ENCODE measurements around the gene FAM187B. TPM values are rescaled to one million over a fixed set of nuclear protein-coding genes. Genes with fewer than 3 reads are reported as not detected.

Gene FAM187B
- total RNA-seq, 1 experiment from 2014 or later, result not detected

GRCh38 chr19:35254341-35255297, 26.1 kb upstream of the FAM187B start:
- H3K9me3 ChIP-seq (ENCODE audit: low read depth, low read length, poor library complexity, severe bottlenecking), result no peaks in the 10 kb centered on the region
- H3K27ac ChIP-seq (ENCODE audit: low read depth, low read length, poor library complexity, severe bottlenecking), result no peak overlapping the region
- TF ChIP-seq, protein P1, sequence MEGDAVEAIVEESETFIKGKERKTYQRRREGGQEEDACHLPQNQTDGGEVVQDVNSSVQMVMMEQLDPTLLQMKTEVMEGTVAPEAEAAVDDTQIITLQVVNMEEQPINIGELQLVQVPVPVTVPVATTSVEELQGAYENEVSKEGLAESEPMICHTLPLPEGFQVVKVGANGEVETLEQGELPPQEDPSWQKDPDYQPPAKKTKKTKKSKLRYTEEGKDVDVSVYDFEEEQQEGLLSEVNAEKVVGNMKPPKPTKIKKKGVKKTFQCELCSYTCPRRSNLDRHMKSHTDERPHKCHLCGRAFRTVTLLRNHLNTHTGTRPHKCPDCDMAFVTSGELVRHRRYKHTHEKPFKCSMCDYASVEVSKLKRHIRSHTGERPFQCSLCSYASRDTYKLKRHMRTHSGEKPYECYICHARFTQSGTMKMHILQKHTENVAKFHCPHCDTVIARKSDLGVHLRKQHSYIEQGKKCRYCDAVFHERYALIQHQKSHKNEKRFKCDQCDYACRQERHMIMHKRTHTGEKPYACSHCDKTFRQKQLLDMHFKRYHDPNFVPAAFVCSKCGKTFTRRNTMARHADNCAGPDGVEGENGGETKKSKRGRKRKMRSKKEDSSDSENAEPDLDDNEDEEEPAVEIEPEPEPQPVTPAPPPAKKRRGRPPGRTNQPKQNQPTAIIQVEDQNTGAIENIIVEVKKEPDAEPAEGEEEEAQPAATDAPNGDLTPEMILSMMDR (conservative IDR thresholded peaks at IDR 0.05; ENCODE audit: low read depth, low read length), result no peak
- TF ChIP-seq EZH2 (IDR thresholded peaks at IDR 0.05; ENCODE audit: borderline replicate concordance, low read depth, low read length, poor library complexity, severe bottlenecking), result no peak
- H3K36me3 ChIP-seq (ENCODE audit: insufficient read depth, low read length, poor library complexity, severe bottlenecking), result no peaks in the 10 kb centered on the region
- no peaks in the 10 kb centered on the region for H3K4me1 ChIP-seq (ENCODE audit: insufficient read depth, low read length, poor library complexity, severe bottlenecking)
- ChIA-PET POLR2A (ENCODE audit: low non-redundant PET) (no interaction called here), CTCF (no interaction called here)
- BruUV-seq (replicated peaks), result no TSS peak
- H3K27me3 ChIP-seq (replicated peaks; ENCODE audit: insufficient read depth, low read depth, low read length, poor library complexity), result peaks cover 16% of the 10 kb centered on the region
- no peak overlapping the region for H3K4me3 ChIP-seq (ENCODE audit: low read depth, low read length, poor library complexity, severe bottlenecking)
- DNase-seq (ENCODE audit: low spot score), result no peak
- intact Hi-C loops (cut with micrococcal nuclease; ENCODE audit: unreplicated experiment), result no loop called here

DNA sequence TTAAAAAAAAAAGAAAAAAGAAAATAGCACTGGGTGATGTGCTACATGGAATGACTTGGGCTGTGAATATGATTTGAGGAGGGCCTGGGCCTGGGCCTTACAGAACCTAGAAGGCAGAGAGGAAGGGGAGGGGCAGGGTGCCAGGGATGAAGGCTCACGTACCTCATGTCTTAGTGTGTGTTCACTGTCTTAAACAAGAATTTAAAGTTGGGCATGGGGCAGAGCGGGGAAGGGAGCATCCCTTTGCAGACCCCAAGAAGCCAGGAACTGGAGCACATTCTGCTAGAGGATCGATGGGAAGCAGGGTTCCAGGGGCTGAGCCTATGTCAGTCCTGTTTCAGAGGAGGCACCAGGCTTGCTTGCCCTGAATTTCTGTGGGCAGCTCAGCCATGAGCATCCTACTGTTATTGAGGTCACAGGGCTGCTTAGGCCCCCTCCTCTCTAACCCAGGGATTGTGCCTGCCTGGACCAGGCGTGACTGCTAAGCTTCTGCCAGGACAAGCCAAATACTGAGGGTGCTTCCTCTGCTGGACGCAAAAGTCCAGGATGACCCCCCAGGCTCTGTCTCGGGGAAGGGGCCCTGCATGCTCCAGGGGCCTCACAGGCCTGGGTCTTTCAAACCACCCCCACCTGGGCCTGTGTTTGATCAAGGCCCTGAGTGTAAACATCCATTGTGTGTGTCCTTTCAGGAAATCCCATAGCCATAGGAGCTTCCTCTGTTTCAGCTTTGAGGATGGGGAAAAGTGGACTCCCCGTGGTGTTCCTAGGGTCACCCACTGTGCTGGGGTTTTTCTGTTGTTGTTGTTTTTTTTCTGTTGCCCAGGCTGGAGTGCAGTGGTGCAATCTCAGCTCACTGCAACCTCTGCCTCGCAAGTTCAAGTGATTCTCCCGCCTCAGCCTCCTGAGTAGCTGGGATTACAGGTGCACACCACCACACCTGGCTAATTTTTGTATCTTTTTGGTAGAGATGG, 25.1 kb upstream of the FAM187B start:
- peak; percentile 68 for DNase-seq (ENCODE audit: low spot score)
- intact Hi-C loops (cut with micrococcal nuclease; ENCODE audit: unreplicated experiment), result no loop called here
- Histone ChIP-seq H3K9me3 (ENCODE audit: low read depth, low read length, poor library complexity, severe bottlenecking) (no peaks in the 10 kb centered on the region), H3K4me3 (ENCODE audit: low read depth, low read length, poor library complexity, severe bottlenecking) (no peak overlapping the region), H3K36me3 (ENCODE audit: insufficient read depth, low read length, poor library complexity, severe bottlenecking) (no peaks in the 10 kb centered on the region), H3K27me3 (replicated peaks; ENCODE audit: insufficient read depth, low read depth, low read length, poor library complexity) (peaks cover 26% of the 10 kb centered on the region), H3K4me1 (ENCODE audit: insufficient read depth, low read length, poor library complexity, severe bottlenecking) (no peaks in the 10 kb centered on the region), H3K27ac (ENCODE audit: low read depth, low read length, poor library complexity, severe bottlenecking) (no peak overlapping the region)
- BruUV-seq (replicated peaks), result no TSS peak
- CTCF ChIA-PET, result no interaction called here
- TF ChIP-seq EZH2 (IDR thresholded peaks at IDR 0.05; ENCODE audit: borderline replicate concordance, low read depth, low read length, poor library complexity, severe bottlenecking), result no peak
- TF ChIP-seq, protein P1 (conservative IDR thresholded peaks at IDR 0.05; ENCODE audit: low read depth, low read length), result no peak
- POLR2A ChIA-PET (ENCODE audit: low non-redundant PET), result no interaction called here

GRCh38 chr19:35251456-35251855, 22.9 kb upstream of the FAM187B start:
- no peak overlapping the region for H3K27ac ChIP-seq (ENCODE audit: low read depth, low read length, poor library complexity, severe bottlenecking)
- no peak for TF ChIP-seq EZH2 (IDR thresholded peaks at IDR 0.05; ENCODE audit: borderline replicate concordance, low read depth, low read length, poor library complexity, severe bottlenecking)
- TF ChIP-seq, protein P1 (conservative IDR thresholded peaks at IDR 0.05; ENCODE audit: low read depth, low read length), result no peak
- no peak for DNase-seq (ENCODE audit: low spot score)
- H3K27me3 ChIP-seq (replicated peaks; ENCODE audit: insufficient read depth, low read depth, low read length, poor library complexity), result peaks cover 48% of the 10 kb centered on the region
- no peak overlapping the region for H3K4me3 ChIP-seq (ENCODE audit: low read depth, low read length, poor library complexity, severe bottlenecking)
- no peaks in the 10 kb centered on the region for H3K36me3 ChIP-seq (ENCODE audit: insufficient read depth, low read length, poor library complexity, severe bottlenecking)
- intact Hi-C loops (cut with micrococcal nuclease; ENCODE audit: unreplicated experiment), result no loop called here
- no peaks in the 10 kb centered on the region for H3K9me3 ChIP-seq (ENCODE audit: low read depth, low read length, poor library complexity, severe bottlenecking)
- ChIA-PET CTCF (no interaction called here), POLR2A (ENCODE audit: low non-redundant PET) (no interaction called here)
- H3K4me1 ChIP-seq (ENCODE audit: insufficient read depth, low read length, poor library complexity, severe bottlenecking), result no peaks in the 10 kb centered on the region
- no TSS peak for BruUV-seq (replicated peaks)

Measured in A673 (cell line).